Epithelial cell of esophagus (primary cell): ENCODE data around the gene CPA3.

Experiments
- DNase-seq: peaks from one replicate; pipeline ENCODE4 v3.0.0; 2010; ENCODE audit warnings: low read depth
- H3K4me3 ChIP-seq: 2 replicates; pipeline ENCODE4 v1.5.1; 2011; ENCODE audit warnings: mild to moderate bottlenecking, low read length, control low read depth
- TF ChIP-seq, protein P1 (sequence below): IDR thresholded peaks from 2 replicates; pipeline ENCODE4 v1.5.1; 2011; ENCODE audit warnings: low read depth, mild to moderate bottlenecking, low read length, control low read depth, inconsistent platforms; ENCODE audit not compliant: insufficient read depth; ENCODE audit errors: missing control alignments

CPA3 gene

DNA sequence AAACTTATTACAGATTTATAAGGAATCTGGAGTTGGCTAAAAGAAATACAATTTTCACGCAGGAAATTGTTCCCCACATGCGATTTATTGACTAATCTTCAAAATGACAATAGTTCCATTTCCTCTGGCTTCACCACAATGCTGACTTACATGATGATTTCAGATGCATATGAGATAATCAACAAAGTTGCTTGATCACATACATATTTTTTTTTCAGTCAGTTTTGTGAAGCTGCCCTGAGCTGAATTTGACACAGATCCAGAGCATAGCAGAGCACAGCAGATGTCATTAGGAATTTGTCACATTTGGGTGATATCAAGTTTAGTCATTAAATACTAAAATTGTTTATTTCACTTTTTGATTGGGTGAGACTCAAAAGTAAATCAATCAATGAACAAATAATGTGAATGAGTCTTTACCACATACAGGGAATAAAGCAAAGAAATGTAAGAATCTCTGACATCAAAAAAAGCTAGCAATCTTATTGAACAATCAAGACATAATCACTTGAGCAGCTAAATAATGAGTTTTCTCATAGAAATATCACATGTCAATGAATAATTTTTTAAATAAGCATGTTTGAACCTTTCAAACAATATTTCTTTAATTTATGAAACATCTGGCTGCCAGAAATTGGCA is 19.2 kb upstream of the CPA3 start:
- no peak for DNase-seq
- H3K4me3 ChIP-seq, result no peak overlapping the region
- TF ChIP-seq, protein P1, sequence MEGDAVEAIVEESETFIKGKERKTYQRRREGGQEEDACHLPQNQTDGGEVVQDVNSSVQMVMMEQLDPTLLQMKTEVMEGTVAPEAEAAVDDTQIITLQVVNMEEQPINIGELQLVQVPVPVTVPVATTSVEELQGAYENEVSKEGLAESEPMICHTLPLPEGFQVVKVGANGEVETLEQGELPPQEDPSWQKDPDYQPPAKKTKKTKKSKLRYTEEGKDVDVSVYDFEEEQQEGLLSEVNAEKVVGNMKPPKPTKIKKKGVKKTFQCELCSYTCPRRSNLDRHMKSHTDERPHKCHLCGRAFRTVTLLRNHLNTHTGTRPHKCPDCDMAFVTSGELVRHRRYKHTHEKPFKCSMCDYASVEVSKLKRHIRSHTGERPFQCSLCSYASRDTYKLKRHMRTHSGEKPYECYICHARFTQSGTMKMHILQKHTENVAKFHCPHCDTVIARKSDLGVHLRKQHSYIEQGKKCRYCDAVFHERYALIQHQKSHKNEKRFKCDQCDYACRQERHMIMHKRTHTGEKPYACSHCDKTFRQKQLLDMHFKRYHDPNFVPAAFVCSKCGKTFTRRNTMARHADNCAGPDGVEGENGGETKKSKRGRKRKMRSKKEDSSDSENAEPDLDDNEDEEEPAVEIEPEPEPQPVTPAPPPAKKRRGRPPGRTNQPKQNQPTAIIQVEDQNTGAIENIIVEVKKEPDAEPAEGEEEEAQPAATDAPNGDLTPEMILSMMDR, result no peak

DNA sequence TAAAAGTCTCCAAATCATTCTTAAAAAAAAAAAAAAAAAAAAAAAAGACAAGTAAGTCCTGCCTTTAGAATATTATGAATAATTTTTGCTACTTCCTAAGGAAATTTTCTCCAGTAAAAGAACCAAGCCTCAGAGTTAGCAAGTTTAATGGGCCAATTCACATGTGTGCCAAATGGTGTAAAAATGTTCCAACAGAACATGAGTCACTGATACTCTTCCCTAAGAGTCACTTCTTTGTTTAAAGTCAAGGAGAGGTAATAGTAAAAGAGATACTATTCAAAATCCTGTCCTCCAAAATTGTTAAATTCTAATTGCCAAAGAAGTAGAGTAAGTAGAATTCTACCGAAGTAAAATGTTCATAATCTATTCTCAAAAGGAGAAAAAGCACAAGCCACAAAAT is 17.7 kb upstream of the CPA3 start:
- TF ChIP-seq, protein P1, result no peak
- peak; percentile 4 for DNase-seq
- H3K4me3 ChIP-seq, result no peak overlapping the region

DNA sequence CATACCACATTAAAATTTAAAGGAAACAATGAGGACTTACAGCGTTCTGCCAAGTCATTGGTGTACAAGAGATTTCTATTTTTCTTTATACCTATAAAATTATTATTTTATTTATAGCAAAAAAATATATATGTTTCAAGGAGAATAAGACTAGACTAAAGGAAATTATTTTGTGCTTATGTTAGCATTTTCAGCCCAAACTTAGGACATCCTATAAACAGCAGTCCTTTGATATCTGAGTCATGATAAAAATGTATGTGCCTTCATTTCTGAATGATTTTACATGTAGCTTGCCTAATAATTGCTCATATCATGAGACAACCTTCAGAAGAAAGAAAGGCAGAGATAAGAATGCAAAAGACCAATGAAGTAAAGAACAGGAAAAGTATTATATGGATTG is 16.7 kb upstream of the CPA3 start:
- no peak overlapping the region for H3K4me3 ChIP-seq
- DNase-seq, result no peak
- TF ChIP-seq, protein P1, result no peak

DNA sequence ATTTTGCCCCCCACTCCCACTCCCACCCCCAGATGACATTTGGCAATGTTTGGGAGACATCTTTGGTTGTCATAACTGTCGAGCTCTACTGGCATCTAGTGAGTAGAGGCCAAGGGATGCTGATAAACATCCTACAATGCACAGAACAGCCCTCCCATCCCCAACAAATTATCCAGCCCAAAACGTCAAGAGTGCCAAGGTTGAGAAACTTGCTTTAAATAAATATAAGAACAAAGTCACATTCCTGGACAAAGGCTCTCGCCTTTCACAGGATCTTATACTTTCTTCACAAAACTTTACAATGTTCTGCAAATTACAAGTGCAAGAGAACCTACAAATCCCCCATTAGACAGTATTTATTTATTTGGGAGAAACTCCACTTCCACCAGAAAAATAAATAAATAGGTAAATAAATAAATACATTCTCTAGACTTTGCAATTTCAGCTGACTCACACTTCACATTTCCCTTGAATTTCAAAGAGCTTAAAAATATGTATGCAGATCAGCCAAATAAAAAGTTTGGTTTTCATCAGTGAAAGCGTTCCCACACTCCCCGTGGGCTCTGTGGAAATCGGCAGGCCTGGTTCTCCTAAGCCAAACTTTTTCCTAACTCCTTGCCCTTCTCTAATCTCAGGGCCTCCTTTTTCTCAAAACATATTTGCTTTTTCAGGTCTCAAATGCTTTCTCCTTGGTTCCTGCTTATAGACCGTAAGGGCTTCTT is 12.7 kb upstream of the CPA3 start:
- TF ChIP-seq, protein P1, result no peak
- no peak overlapping the region for H3K4me3 ChIP-seq
- DNase-seq, result no peak

DNA sequence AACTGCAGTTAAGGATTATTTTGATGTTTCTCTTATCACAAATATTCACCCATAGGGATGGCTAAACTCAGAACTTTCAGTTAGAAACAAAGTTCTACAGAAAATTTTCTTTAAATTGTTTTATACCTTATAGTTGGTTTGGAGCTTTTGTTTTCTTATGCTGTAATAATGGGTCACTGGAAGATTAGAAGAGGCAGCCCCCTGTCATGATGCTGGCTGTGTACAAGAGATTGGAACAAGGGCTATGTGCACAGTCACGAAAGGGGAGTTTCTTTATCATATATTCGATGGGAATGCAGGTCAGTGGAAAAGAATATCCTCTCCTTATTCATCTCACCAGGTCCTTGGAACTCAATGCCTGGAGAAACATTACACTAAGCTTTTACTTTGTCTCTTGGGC is 12.0 kb upstream of the CPA3 start:
- no peak for DNase-seq
- TF ChIP-seq, protein P1, result no peak
- no peak overlapping the region for H3K4me3 ChIP-seq

DNA sequence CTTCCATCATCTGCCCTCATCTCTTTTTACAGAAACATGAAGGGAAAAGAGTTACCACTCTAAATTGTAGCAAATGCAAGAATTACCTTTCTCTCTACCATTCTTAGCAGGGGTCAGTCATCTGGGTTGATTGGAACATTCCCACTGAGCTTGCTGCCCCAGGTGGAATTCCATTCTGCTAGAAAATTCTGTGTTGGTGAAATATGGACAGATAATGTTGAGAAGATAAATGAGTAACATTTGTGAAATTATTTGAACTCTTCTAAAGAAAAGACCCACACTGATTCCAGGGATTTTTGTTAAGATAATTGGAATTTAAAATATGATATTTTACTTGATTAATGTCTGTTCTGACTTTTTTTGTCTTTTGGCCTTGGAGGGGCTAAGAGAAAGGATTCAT is 11.0 kb upstream of the CPA3 start:
- DNase-seq, result no peak
- TF ChIP-seq, protein P1, result no peak
- no peak overlapping the region for H3K4me3 ChIP-seq

DNA sequence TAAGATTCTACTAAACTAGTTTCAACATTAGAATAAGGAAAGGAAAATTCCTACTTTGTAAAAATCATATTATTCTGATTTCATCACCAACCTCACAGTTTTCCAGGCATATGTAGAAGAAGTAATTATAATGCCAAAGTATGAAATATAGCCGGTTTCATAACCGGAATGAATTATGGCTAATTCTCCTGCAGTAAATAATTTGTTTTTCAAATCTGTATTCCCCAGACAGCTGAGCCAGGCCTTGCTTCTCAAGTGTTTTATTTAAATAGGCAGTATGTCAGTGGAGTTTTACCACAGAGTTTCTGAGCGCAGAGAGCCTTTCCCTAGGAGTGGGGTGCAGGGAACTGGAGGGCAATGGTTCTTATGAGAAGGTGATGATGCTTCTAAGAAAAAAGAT is 8.7 kb upstream of the CPA3 start:
- H3K4me3 ChIP-seq, result no peak overlapping the region
- TF ChIP-seq, protein P1, result no peak
- DNase-seq, result no peak
